Measurements from ENCODE around the gene ELMOD3.
"Not testable (repeated sequence)": the region's sequence is repeated elsewhere in the genome, so short reads cannot be mapped to it uniquely, and the experiment has no call there.

ELMOD3 gene

GRCh38 chr2:85330839-85331636, 23.5 kb upstream of the ELMOD3 start:
- no peak for DNase-seq
- H3K4me1 ChIP-seq: peaks cover 0 to 20% (median 12%) of the 10 kb centered on the region in 4 donors
- H3K36me3 ChIP-seq: no peaks in the 10 kb centered on the region
- peaks cover 0 to 2% of the 10 kb centered on the region in 2 donors for H3K27me3 ChIP-seq
- no peak overlapping the region for H3K27ac ChIP-seq
- no peaks in the 10 kb centered on the region for H3K9me3 ChIP-seq
- no peak overlapping the region for H3K4me3 ChIP-seq
- TF ChIP-seq CTCF (IDR thresholded peaks at IDR 0.05): no peak
- intact Hi-C loops (cut with DNase I; ENCODE audit: low total_unique reads): no loop called here

- intact Hi-C loops (cut with DNase I; ENCODE audit: low total_unique reads); H3K27ac ChIP-seq: not testable (repeated sequence)
Measured at GRCh38 chr2:85333877-85334276, 20.7 kb upstream of the ELMOD3 start.

GRCh38 chr2:85334928-85335327, 19.6 kb upstream of the ELMOD3 start:
- Histone ChIP-seq H3K36me3 (no peaks in the 10 kb centered on the region), H3K4me1 (peaks cover 0 to under 1% (median 0%) of the 10 kb centered on the region in 4 donors), H3K9me3 (no peaks in the 10 kb centered on the region), H3K4me3 (no peak overlapping the region), H3K27me3 (peaks cover 0 to 8% of the 10 kb centered on the region in 2 donors), H3K27ac (no peak overlapping the region)
- no peak for DNase-seq
- TF ChIP-seq CTCF (IDR thresholded peaks at IDR 0.05): no peak
- intact Hi-C loops (cut with DNase I; ENCODE audit: low total_unique reads): no loop called here

More at GRCh38 chr2:85333877-85334276, 20.7 kb upstream of the ELMOD3 start:
- H3K4me3 ChIP-seq, H3K9me3 ChIP-seq, DNase-seq, H3K4me1 ChIP-seq, H3K27me3 ChIP-seq, H3K36me3 ChIP-seq: not testable (repeated sequence)

GRCh38 chr2:85340034-85340892, 14.3 kb upstream of the ELMOD3 start:
- Histone ChIP-seq H3K27ac (no peak overlapping the region), H3K27me3 (peaks cover 0 to 6% of the 10 kb centered on the region in 2 donors), H3K4me1 (peaks cover 0 to 9% (median 2%) of the 10 kb centered on the region in 4 donors), H3K4me3 (no peak overlapping the region), H3K9me3 (no peaks in the 10 kb centered on the region), H3K36me3 (peaks cover 6 to 30% (median 18%) of the 10 kb centered on the region in 3 donors)
- no peak for TF ChIP-seq CTCF (IDR thresholded peaks at IDR 0.05)
- intact Hi-C loops (cut with DNase I; ENCODE audit: low total_unique reads): no loop called here
- DNase-seq: no peak

GRCh38 chr2:85341269-85342029, 13.1 kb upstream of the ELMOD3 start:
- Histone ChIP-seq H3K27me3 (peaks cover 0 to 6% of the 10 kb centered on the region in 2 donors), H3K27ac (no peak overlapping the region), H3K4me1 (peaks cover 0 to 9% (median 2%) of the 10 kb centered on the region in 4 donors), H3K9me3 (no peaks in the 10 kb centered on the region), H3K36me3 (peaks cover 17 to 42% (median 30%) of the 10 kb centered on the region in 3 donors), H3K4me3 (no peak overlapping the region)
- intact Hi-C loops (cut with DNase I; ENCODE audit: low total_unique reads): no loop called here
- DNase-seq: no peak
- no peak for TF ChIP-seq CTCF (IDR thresholded peaks at IDR 0.05)

Measured in tibial artery (tissue), 4 donors.